K562 (cell line): ENCODE measurements around the gene PI4K2B. TPM values are rescaled to one million over a fixed set of nuclear protein-coding genes. Genes with fewer than 3 reads are reported as not detected.

Experiments
- ASH1L ChIP-seq: fragments of 450-650 bp; IDR thresholded peaks from 2 replicates; pipeline ENCODE4 v1.6.1; 2018; ENCODE audit warnings: borderline replicate concordance, mild to moderate bottlenecking, low read depth; ENCODE audit not compliant: partially characterized antibody
- BDP1 ChIP-seq: IDR thresholded peaks from 3 replicates; pipeline ENCODE4 v1.6.1; 2011; ENCODE audit not compliant: insufficient read length, insufficient read depth
- CBFA2T2 ChIP-seq: fragments of 450-650 bp; conservative IDR thresholded peaks from 2 replicates; pipeline ENCODE4 v1.6.1; 2017; ENCODE audit warnings: mild to moderate bottlenecking
- CHD1 ChIP-seq: fragments of 200-600 bp; sonication (generic); IDR thresholded peaks from one replicate; pipeline ENCODE4 v1.6.1; 2012; ENCODE audit warnings: mild to moderate bottlenecking, moderate library complexity, low read length, inconsistent platforms
- CREBBP ChIP-seq: IDR thresholded peaks from one replicate; pipeline ENCODE4 v1.6.1; 2012; ENCODE audit warnings: low read depth, mild to moderate bottlenecking, control low read depth, inconsistent platforms, low read length
- CXXC5 ChIP-seq: fragments of 250-450 bp; sonication (Bioruptor Pico); IDR thresholded peaks from 2 replicates; pipeline ENCODE4 v1.8.0; 2022; ENCODE audit warnings: inconsistent platforms, mild to moderate bottlenecking, moderate library complexity
- ELF2 ChIP-seq: fragments of 250-450 bp; sonication (Bioruptor Pico); IDR thresholded peaks from 2 replicates; pipeline ENCODE4 v1.5.0; 2021; ENCODE audit warnings: mild to moderate bottlenecking
- HEY1 ChIP-seq: fragments of 250-450 bp; sonication (Bioruptor Pico); IDR thresholded peaks from 2 replicates; pipeline ENCODE4 v1.5.0; 2020; ENCODE audit warnings: mild to moderate bottlenecking, moderate library complexity, borderline replicate concordance
- ILK ChIP-seq: fragments of 450-650 bp; IDR thresholded peaks from 2 replicates; pipeline ENCODE4 v1.6.1; 2016; ENCODE audit warnings: missing genetic modification characterization, low read depth, mild to moderate bottlenecking, missing compliant biosample characterization, moderate library complexity, borderline replicate concordance
- NR3C1 ChIP-seq: sonication (generic); formaldehyde crosslinking; IDR thresholded peaks from 2 replicates; pipeline ENCODE4 v1.8.1; 2022; ENCODE audit warnings: missing genetic modification reagents
- RBFOX2 ChIP-seq: fragments of 200-400 bp; formaldehyde crosslinking; IDR thresholded peaks from 2 replicates; pipeline ENCODE4 v1.6.1; 2017; ENCODE audit warnings: low read depth, mild to moderate bottlenecking, low read length, moderate library complexity
- TFE3 ChIP-seq: fragments of 450-650 bp; formaldehyde crosslinking; IDR thresholded peaks from 2 replicates; pipeline ENCODE4 v1.4.0; 2020; ENCODE audit warnings: mild to moderate bottlenecking, mixed read lengths
- ZC3H4 ChIP-seq: sonication (generic); formaldehyde crosslinking; IDR thresholded peaks from 2 replicates; pipeline ENCODE4 v1.9.0; 2021; ENCODE audit warnings: missing genetic modification reagents, borderline replicate concordance
- ZNF263 ChIP-seq: sonication (generic); formaldehyde crosslinking; IDR thresholded peaks from 2 replicates; pipeline ENCODE4 v1.8.0; 2022; ENCODE audit warnings: mild to moderate bottlenecking, missing genetic modification reagents, borderline replicate concordance
- ZNF280B ChIP-seq: fragments of 250-450 bp; sonication (Bioruptor Pico); IDR thresholded peaks from 2 replicates; pipeline ENCODE4 v1.5.1; 2021; ENCODE audit warnings: mild to moderate bottlenecking
- ZNF316 ChIP-seq: fragments of 450-650 bp; IDR thresholded peaks from 2 replicates; pipeline ENCODE4 v1.6.1; 2016
- ZNF407 ChIP-seq: fragments of 450-650 bp; IDR thresholded peaks from 2 replicates; pipeline ENCODE4 v1.6.1; 2016; ENCODE audit warnings: low read depth
- ZNF77 ChIP-seq: fragments of 250-450 bp; sonication (Bioruptor Pico); IDR thresholded peaks from 2 replicates; pipeline ENCODE4 v1.5.0; 2020
- polyA plus RNA-seq, 8 experiments: library from polyadenylated mRNA; depleted of rRNA in 4 of 8; stranded (reverse) in 5 of 8; unstranded in 3 of 8; fragments of >200 nt; fragmentation: Nextera tagmentation in 2 of 8; fragmentation: Illumina TruSeq in 1 of 8; extraction: Ambion mirVana in 2 of 8; extraction: Trizol in 1 of 8; gene quantifications; 2 replicates each; pipeline versions ENCODE4 v1.2.1 to v1.2.3, GENCODE V29; 2011 to 2014; ENCODE audit warnings: inconsistent platforms in 1 of 8, missing spikeins in 1 of 8
- total RNA-seq, 7 experiments: library from RNA; depleted of rRNA in 6 of 7; stranded (reverse); fragments of >200 nt in 6 of 7; fragmentation: Illumina TruSeq in 2 of 7; extraction: Trizol in 2 of 7; gene quantifications; 2 replicates each; pipeline versions ENCODE4 v1.2.1 to v1.2.3, GENCODE V29; 2011 to 2021; ENCODE audit warnings: low replicate concordance in 1 of 7

PI4K2B gene
- total and polyA plus RNA-seq, 9 of the 15 experiments (the other 6 are each of a cell fraction or from before 2014, with no cell fraction given): 4.5 to 21.4 (median 16.5) TPM

GRCh38 chr4:25233737-25234389 is at the start of gene PI4K2B (continued):
- no peak for TF ChIP-seq CREBBP
- TF ChIP-seq ZC3H4: 0 out of 2 replicates have a peak, but pooled peaks have one; percentile 12
- TF ChIP-seq ZNF280B (CRISPR knock-in tag): no peak
- TF ChIP-seq ZNF77 (CRISPR knock-in tag): no peak
- no peak for TF ChIP-seq CBFA2T2
- no peak for TF ChIP-seq TFE3 (CRISPR knock-in tag)
- no peak for TF ChIP-seq ZNF316
- TF ChIP-seq ZNF407: no peak
- TF ChIP-seq BDP1: no peak
- TF ChIP-seq ASH1L: no peak
- TF ChIP-seq CHD1: no peak
- TF ChIP-seq CXXC5: peak; percentile 86
- peak; percentile 91 for TF ChIP-seq ZNF263 (CRISPR knock-in tag)
- TF ChIP-seq HEY1 (CRISPR knock-in tag): no peak
- TF ChIP-seq ELF2 (CRISPR knock-in tag): no peak
- no peak for TF ChIP-seq ILK
- TF ChIP-seq RBFOX2: peak; percentile 93
- 0 out of 2 replicates have a peak, but pooled peaks have one; percentile 58 for TF ChIP-seq NR3C1 (CRISPR knock-in tag)
